K562 (cell line): ENCODE data around the gene UBLCP1.
"Not testable (repeated sequence)": the region's sequence is repeated elsewhere in the genome, so short reads cannot be mapped to it uniquely, and the experiment has no call there.

Source experiments
- ARID2 ChIP-seq: fragments of 450-650 bp; IDR thresholded peaks from 2 replicates; pipeline ENCODE4 v1.6.1; 2017; ENCODE audit warnings: antibody characterized with exemption, mild to moderate bottlenecking
- CHD2 ChIP-seq: IDR thresholded peaks from 2 replicates; pipeline ENCODE4 v1.6.1; 2011; ENCODE audit warnings: low read depth, low read length
- MAX ChIP-seq: sonication (generic); formaldehyde crosslinking; IDR thresholded peaks from 2 replicates; pipeline ENCODE4 v1.9.0; 2022; ENCODE audit warnings: mild to moderate bottlenecking, missing genetic modification reagents
- NFYB ChIP-seq: IDR thresholded peaks from 2 replicates; pipeline ENCODE4 v1.6.1; 2011; ENCODE audit warnings: mild to moderate bottlenecking, moderate library complexity; ENCODE audit not compliant: insufficient read length; ENCODE audit errors: extremely low read depth
- TAF7 ChIP-seq: fragments of 450-650 bp; IDR thresholded peaks from 2 replicates; pipeline ENCODE4 v1.6.1; 2016; ENCODE audit warnings: missing genetic modification characterization, missing compliant biosample characterization
- TCF7L2 ChIP-seq: fragments of 150-350 bp; IDR thresholded peaks from 2 replicates; pipeline ENCODE4 v1.6.1; 2016; ENCODE audit warnings: low read depth, mild to moderate bottlenecking, low read length, moderate library complexity
- ZNF57 ChIP-seq: fragments of 450-650 bp; formaldehyde crosslinking; IDR thresholded peaks from 2 replicates; pipeline ENCODE4 v1.4.0; 2020; ENCODE audit warnings: mild to moderate bottlenecking, moderate library complexity

GRCh38 chr5:159228097-159228496 is 35.0 kb upstream of the UBLCP1 start:
- TF ChIP-seq ZNF57 (CRISPR knock-in tag); MAX (CRISPR knock-in tag); TCF7L2; CHD2; ARID2; TAF7 (tag); NFYB: not testable (repeated sequence)
